ENCODE results near the gene GRID2IP. TPM values are rescaled to one million over a fixed set of nuclear protein-coding genes. Genes with fewer than 3 reads are reported as not detected.
"Not testable (repeated sequence)": the region's sequence is repeated elsewhere in the genome, so short reads cannot be mapped to it uniquely, and the experiment has no call there.

Gene GRID2IP
- total RNA-seq, 3 donors from 2014 or later (not counting 1 experiment from before 2014, with no cell fraction given), result 0.39 to 0.45 (median 0.40) TPM

- peak overlapping the region; percentile 90 for H3K4me3 Mint-ChIP-seq
- Histone ChIP-seq H3K36me3 (ENCODE audit: control insufficient read depth, insufficient read depth, low read length) (peaks cover 21% of the 10 kb centered on the region), H3K27ac (ENCODE audit: low read length) (no peak overlapping the region), H3K27me3 (ENCODE audit: control insufficient read depth, insufficient read depth, low read length) (no peaks in the 10 kb centered on the region), H3K9me3 (ENCODE audit: control insufficient read depth, insufficient read depth, low read length) (no peaks in the 10 kb centered on the region), H3K4me3 (ENCODE audit: low read length) (no peak overlapping the region), H3K4me1 (ENCODE audit: control insufficient read depth, insufficient read depth, low read length) (peaks cover 15% of the 10 kb centered on the region)
- intact Hi-C loops (cut with micrococcal nuclease), result no loop called here
- no peaks in the 10 kb centered on the region for H3K9me3 Mint-ChIP-seq
- no peak for TF ChIP-seq CTCF (IDR thresholded peaks at IDR 0.05)
- H3K4me1 Mint-ChIP-seq, result peaks cover 11 to 12% of the 10 kb centered on the region in 2 donors
- DNase-seq (no peak), ATAC-seq (no peak)
- H3K27me3 Mint-ChIP-seq (ENCODE audit: low read depth in 2 of 2), result no peaks in the 10 kb centered on the region
- H3K27ac Mint-ChIP-seq, result peak overlapping the region; percentile 89 to 97
- WGBS (ENCODE audit: insufficient coverage), result 100% methylated on average over 4 of the region's 4 CpGs
- H3K36me3 Mint-ChIP-seq, result no peaks in the 10 kb centered on the region
Measured at GRCh38 chr7:6579446-6579845, 28.2 kb upstream of the GRID2IP start.

- DNase-seq (no peak), ATAC-seq (no peak)
- Histone ChIP-seq H3K27me3 (ENCODE audit: control insufficient read depth, insufficient read depth, low read length) (no peaks in the 10 kb centered on the region), H3K36me3 (ENCODE audit: control insufficient read depth, insufficient read depth, low read length) (peaks cover 19% of the 10 kb centered on the region), H3K27ac (ENCODE audit: low read length) (peak overlapping the region; percentile 98), H3K9me3 (ENCODE audit: control insufficient read depth, insufficient read depth, low read length) (no peaks in the 10 kb centered on the region), H3K4me1 (ENCODE audit: control insufficient read depth, insufficient read depth, low read length) (peaks cover 15% of the 10 kb centered on the region), H3K4me3 (ENCODE audit: low read length) (no peak overlapping the region)
- no peaks in the 10 kb centered on the region for H3K9me3 Mint-ChIP-seq
- H3K27me3 Mint-ChIP-seq (ENCODE audit: low read depth in 2 of 2), result no peaks in the 10 kb centered on the region
- H3K27ac Mint-ChIP-seq, result peak overlapping the region; percentile 89 to 97
- intact Hi-C loops (cut with micrococcal nuclease), result no loop called here
- H3K4me3 Mint-ChIP-seq, result peak overlapping the region; percentile 90
- H3K36me3 Mint-ChIP-seq, result no peaks in the 10 kb centered on the region
- peaks cover 11 to 12% of the 10 kb centered on the region in 2 donors for H3K4me1 Mint-ChIP-seq
- 97% methylated on average over 18 of the region's 18 CpGs for WGBS (ENCODE audit: insufficient coverage)
- no peak for TF ChIP-seq CTCF (IDR thresholded peaks at IDR 0.05)
Measured at GRCh38 chr7:6578114-6579084, 27.1 kb upstream of the GRID2IP start.

GRCh38 chr7:6577369-6578113 lies 26.3 kb upstream of the GRID2IP start, which contains the start of gene ZDHHC4:
Gene ZDHHC4 (plus strand): TSS chr7:6577454. CDS start chr7:6580562, 3,108 bp downstream.
- Mint-ChIP-seq H3K4me1 (peaks cover 11 to 12% of the 10 kb centered on the region in 2 donors), H3K9me3 (no peaks in the 10 kb centered on the region), H3K27ac (peak within 1 kb of the TSS; percentile 89 to 97), H3K36me3 (no peaks in the 10 kb centered on the region), H3K27me3 (ENCODE audit: low read depth in 2 of 2) (peaks cover 3 to 5% of the 10 kb centered on the region in 2 donors), H3K4me3 (peak within 1 kb of the TSS; percentile 90)
- peak; percentile 92 to 96 (median 96) for ATAC-seq
- no peak for TF ChIP-seq CTCF (IDR thresholded peaks at IDR 0.05)
- DNase-seq, result peak; percentile 86 to 94
- no peaks in the 10 kb centered on the region for H3K9me3 ChIP-seq (ENCODE audit: control insufficient read depth, insufficient read depth, low read length)
- peaks cover 11% of the 10 kb centered on the region for H3K36me3 ChIP-seq (ENCODE audit: control insufficient read depth, insufficient read depth, low read length)
- 21% methylated on average over 48 of the region's 51 CpGs for WGBS (ENCODE audit: insufficient coverage)
- H3K4me1 ChIP-seq (ENCODE audit: control insufficient read depth, insufficient read depth, low read length), result peaks cover 15% of the 10 kb centered on the region
- no peaks in the 10 kb centered on the region for H3K27me3 ChIP-seq (ENCODE audit: control insufficient read depth, insufficient read depth, low read length)
- H3K4me3 ChIP-seq (ENCODE audit: low read length), result peak within 1 kb of the TSS; percentile 92
- intact Hi-C loops (cut with micrococcal nuclease), result loop anchor here (1.0 kb wide), 1 partner anchor 12 kb away; no protein-coding TSS in a partner anchor
- peak within 1 kb of the TSS; percentile 98 for H3K27ac ChIP-seq (ENCODE audit: low read length)

- ATAC-seq, result peak in 1 of 3 donors; percentile 18
- H3K4me3 ChIP-seq (ENCODE audit: low read length), result peak overlapping the region; percentile 92
Measured at GRCh38 chr7:6576867-6577368, 25.7 kb upstream of the GRID2IP start.

More at GRCh38 chr7:6576867-6577368, 25.7 kb upstream of the GRID2IP start:
- Mint-ChIP-seq H3K27ac (peak overlapping the region; percentile 89 to 97), H3K4me3 (peak overlapping the region; percentile 90), H3K4me1 (peaks cover 11 to 12% of the 10 kb centered on the region in 2 donors)
- H3K9me3 Mint-ChIP-seq; H3K36me3 Mint-ChIP-seq; H3K9me3 ChIP-seq (ENCODE audit: control insufficient read depth, insufficient read depth, low read length); H3K27me3 Mint-ChIP-seq (ENCODE audit: low read depth in 2 of 2); H3K27me3 ChIP-seq (ENCODE audit: control insufficient read depth, insufficient read depth, low read length): not testable (repeated sequence)
- H3K27ac ChIP-seq (ENCODE audit: low read length), result peak overlapping the region; percentile 98
- H3K36me3 ChIP-seq (ENCODE audit: control insufficient read depth, insufficient read depth, low read length), result peaks cover 11% of the 10 kb centered on the region
- WGBS (ENCODE audit: insufficient coverage), result 8% methylated on average over 8 of the region's 14 CpGs
- intact Hi-C loops (cut with micrococcal nuclease), result loop anchor here (1.0 kb wide), 1 partner anchor 12 kb away; no protein-coding TSS in a partner anchor
- DNase-seq, result peak in 1 of 2 donors; percentile 51
- H3K4me1 ChIP-seq (ENCODE audit: control insufficient read depth, insufficient read depth, low read length), result peaks cover 15% of the 10 kb centered on the region

Measured in natural killer cell (primary cell).